ENCODE results near the gene PPP2R3C.
"Not testable (repeated sequence)": the region's sequence is repeated elsewhere in the genome, so short reads cannot be mapped to it uniquely, and the experiment has no call there.

PPP2R3C gene

DNA sequence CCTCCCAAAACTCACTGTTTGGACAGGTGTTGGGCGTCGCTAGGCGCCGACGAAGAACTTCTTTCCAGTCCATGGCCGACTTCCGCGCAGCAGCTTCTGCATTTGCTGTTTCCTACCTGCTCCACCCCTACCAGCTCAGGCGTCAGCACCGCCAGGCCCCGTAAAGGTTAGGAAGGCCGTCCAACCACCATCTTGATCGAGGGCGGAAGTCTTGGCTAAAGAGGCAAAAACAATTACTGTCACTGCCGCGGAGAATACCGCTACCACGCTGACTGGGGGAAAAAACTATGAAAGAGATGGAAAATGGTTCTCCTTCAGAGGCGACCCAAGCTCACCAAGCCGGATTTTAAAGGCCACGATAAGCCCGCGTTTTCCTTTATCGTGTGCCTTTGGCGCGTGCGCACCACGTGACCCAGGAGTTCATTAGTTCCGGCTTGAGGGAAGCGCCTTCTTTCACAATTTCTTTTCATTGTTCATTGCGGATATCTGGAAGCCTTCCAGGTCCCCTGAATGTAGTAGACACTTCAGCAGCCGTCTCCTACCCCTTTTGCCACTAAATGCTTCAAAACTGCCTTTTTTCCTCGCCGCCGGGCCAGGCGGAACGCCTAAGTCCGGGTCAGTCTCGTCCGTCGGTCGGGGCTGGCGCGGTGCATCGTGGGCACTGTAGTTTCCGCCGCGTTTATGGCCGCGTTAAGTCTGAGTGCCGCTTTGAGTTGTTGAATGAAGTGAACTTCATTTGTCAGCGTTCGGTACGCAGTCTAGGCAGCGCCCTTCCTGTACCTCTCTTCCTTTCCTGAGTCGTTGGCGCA is at the start of gene PPP2R3C, which contains the start of gene PRORP:
TSS of gene PPP2R3C (minus strand) at position 104 of the 809 bp plus-strand sequence. CDS start at position 73, 31 bp downstream.
TSS of gene PRORP (plus strand) at position 666 of the 809 bp plus-strand sequence. CDS start 694 bp downstream, outside the sequence.
- peak; percentile 61 to 99 (median 91) for DNase-seq

DNA sequence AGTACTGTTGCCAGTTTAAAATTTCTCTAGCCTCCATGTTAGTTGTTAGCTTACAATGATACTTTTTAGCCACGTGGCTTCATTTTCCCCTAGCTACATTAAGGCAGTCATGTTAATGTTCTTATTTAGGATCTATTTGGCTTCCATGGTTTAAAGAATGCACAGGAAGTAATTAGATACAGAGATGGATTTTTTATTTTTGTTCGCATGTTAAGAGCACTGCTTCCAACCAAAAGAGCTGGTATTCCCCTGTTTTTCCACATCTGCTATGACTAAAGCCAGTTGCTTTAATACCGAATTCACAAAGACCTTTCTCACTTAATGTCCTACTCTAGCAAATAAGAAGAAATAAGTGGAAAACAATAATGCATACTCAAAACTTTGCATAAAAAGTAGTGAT is 45.7 kb upstream of the PPP2R3C start:
- no peak for DNase-seq

DNA sequence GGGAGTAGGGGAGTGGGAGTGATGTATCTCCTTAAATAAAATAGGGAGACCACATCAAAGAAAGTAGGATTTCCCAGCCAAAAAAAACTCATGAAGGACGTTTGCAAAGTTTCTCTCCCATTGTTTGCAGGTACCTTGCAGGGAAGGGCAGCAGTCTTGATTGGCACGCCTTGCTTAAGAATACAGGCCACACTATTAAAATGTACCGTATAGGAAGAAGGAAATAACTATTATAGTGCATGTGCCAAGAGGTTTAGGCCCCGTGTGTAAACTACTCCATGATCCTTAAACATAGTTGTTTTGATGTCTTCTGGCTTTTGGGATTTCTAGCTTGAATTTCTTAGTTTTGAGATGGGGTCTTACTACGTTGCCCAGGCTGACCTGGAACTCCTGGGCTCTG is 43.1 kb upstream of the PPP2R3C start:
- no peak for DNase-seq

DNA sequence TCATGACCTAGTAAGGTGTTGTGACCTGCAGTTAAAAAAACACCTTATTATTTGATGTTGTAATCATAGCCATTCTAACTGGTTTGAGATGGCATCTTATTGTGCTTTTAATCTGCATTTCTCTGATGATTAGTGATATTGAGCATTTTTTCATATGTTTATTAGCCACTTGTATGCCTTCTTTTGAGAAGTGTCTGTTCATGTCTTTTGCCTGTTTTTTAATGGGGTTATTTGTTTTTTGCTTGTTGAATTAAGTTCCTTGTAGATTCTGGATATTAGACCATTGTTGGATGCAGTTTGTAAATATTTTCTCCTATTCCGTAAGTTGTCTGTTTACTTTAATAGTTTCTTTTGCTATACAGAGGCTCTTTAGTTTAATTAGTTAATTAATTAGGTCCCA is 41.6 kb upstream of the PPP2R3C start:
- DNase-seq: no peak

DNA sequence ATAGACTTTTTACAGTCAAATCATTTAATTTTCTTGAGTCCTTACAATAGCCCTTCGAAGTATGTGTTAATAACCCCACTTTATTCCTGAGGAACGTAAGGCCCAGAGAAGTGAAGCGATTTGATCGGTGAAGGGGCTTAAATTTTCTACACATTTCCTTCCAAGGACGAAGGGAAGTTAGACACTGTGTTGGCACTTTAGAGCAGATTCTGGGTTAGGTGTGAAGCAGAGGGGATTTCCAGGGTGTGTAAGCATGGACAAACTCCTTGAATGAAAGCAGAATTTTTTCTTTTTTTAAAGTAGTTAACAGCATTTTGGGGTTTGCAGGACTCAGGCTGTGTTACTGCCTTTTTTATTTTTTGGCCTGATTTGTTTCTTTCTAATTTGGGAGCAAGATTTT is 39.4 kb upstream of the PPP2R3C start:
- no peak for DNase-seq

DNA sequence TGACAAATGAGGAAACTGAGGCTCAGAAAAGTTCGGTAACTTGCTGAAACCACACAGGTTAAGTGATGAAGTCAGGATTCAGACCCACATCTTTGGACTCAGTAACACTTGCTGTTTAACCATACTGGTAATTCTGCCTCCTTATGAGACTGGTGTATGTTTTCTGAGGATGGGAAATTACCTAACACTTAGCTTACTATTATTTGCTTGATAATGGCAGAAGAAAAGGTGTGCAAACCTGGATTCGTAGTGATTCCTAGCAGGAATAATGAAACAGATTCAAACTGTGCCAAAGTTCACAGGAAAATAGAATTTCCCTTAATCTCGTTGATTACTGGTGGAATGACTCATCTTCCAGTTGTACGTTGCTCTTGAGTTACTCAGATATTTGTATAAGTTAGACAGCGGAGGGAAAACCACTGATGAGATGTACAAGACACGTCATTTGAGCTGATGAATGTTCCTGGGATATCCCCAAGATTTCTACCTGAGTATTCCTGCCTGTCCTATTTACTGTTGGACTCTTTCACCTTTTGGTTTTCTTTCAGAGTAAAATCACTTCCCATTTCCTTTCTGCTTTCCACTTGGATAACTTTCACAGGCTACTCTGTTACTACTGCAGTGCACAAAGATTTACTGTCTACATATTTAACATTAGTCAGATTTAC is 38.1 kb upstream of the PPP2R3C start:
- DNase-seq: no peak

DNA sequence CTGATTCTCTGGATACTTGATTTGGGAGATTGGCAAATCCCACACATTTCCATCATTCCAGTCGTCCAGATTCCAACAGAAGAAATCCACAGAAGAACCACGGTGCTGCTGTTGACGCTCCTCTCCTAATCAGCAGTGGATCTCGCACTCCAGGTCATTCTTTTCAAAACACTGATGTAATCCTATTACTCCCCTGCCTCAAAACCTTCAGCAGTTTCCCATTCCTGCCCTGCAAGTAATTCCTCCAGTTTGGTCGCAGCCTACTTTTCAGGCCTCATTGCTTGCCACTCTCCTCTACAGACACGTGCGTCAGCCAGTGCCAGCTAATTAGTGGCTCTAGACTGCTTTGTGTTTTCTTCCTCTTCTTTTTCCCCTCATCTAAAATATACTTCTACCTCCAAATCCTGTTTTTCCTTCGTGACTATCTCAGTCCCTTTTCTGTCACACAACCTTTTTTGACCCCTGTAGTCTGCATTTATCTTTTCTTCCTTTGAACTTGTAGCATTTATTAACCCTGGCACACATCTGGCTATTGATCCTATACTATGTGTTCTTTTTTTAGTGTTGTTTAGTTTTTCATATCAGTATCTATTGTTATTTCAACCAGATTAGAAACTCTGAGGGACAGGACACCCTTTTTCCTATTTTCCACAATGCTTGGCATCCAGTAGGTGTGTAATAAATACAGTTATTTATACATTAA is 37.3 kb upstream of the PPP2R3C start:
- DNase-seq: no peak

DNA sequence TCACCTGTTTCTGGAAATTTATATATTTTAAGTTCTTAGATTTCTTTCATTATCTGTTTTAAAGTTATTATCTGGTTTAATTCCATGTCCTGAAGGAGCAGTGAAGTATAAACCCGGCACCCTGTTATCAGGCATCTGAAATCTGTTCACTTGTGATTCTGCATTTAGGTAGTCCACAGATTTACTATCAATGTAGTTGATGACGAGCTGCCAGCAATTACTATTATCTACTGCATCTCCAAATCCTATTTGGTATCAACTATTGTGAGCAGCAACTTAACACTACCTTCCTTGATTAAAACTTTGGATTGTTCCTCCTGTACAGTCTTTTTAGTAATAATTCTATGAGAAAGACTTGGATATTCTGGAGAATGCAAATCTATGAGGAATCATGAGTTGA is 36.7 kb upstream of the PPP2R3C start:
- no peak for DNase-seq

DNA sequence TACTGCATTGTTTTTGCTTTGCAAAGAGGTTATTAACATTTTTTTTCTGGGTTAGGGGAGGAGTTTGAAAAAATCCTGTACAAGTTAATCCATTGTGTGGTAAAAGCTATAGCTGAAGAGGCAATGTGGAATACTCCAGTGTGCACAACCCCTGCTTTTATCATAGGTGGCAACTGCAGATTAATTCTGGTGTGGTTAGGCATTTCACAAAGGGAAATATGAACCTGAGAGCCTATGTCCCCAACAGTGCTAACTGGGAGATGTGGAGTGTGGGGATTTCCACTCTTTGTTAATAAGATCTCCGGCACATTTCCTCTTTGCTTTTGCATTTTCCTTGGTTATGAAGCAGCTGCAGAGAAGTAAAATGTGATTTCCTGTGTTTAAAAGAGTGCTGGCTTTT is 34.2 kb upstream of the PPP2R3C start:
- no peak for DNase-seq

DNA sequence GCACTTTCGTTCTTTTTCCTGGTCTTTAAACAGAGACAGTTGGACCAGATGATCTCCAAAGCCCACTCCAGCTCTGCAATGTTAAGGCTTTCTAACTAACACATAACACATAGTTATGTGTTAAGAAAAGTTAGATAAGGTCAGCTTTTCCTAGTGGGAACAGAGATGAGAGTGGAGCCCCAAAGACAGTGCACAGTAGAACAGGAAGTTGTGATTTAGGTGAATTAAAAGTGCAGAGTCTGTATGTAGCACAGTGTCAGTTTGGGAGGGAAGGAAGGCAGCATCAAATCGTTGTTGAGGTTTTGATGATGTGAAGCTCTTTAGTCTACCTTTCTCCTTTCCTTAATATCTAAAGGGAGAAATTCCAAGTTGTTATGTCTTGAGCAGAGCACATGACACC is 32.2 kb upstream of the PPP2R3C start:
- DNase-seq: no peak

DNA sequence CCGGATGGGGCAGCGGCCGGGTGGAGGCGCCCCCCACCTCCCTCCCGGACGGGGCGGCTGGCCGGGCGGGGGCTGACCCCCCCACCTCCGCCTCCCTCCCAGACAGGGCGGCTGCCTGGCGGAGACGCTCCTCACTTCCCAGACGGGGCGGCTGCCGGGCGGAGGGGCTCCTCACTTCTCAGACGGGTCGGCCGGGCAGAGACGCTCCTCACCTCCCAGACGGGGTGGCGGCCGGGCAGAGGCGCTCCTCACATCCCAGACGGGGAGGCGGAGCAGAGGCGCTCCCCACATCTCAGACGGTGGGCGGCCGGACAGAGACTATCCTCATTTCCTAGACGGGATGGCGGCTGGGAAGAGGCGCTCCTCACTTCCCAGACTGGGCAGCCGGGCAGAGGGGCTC is 30.7 kb upstream of the PPP2R3C start:
- not testable (repeated sequence) for DNase-seq

DNA sequence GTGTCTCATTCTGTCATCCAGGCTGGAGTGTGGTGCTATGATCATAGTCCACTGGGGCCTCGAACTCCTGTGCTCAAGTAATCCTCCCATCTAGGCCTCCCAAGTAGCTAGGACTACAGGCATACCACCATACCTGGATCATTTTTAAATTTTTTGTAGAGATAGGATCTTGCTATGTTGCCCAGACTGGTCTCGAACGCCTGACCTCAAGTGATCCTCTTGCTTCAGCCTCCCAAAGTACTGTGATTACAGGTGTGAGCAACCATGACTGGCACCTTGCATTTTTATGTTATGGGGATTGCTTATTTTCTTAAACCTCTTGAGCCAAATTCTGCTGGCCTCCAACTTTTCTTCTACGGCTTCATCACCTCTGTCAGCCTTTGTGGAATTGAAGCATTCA is 27.4 kb upstream of the PPP2R3C start:
- no peak for DNase-seq

DNA sequence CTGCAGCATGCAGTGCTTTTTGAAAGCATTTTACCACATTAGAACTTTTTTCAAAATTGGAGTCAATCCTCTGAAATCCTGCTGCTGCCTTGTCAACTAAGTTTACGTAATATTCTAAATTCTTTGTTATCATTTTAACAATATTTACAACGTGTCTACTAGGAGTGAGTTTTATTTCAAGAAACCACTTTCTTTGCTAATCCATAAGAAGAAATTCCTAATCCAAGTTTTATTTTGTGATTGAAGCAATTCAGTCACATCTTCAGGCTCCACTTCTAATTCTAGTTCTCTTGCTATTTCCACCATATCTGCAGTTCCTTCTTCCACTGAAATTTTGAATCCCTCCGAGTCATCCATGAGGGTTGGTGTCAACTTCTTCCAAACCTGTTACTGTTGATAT is 25.9 kb upstream of the PPP2R3C start:
- DNase-seq: no peak

DNA sequence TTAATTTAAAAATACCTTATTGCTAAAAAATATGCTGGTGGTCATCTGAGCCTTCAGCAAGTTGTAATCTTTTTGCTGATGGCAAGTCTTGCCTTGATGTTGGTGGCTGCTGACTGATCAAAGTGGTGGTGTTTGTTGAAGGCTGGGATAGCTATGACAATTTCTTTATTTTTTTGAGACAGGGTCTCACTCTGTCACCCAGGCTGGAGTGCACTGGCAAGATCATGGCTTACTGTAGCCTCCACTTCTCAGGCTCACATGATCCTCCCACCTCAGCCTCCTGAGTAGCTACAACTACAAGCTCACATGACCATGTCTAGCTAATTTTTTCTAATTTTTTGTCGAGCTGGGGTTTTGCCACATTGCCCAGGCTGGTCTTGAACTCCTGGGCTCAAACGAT is 25.4 kb upstream of the PPP2R3C start:
- no peak for DNase-seq

DNA sequence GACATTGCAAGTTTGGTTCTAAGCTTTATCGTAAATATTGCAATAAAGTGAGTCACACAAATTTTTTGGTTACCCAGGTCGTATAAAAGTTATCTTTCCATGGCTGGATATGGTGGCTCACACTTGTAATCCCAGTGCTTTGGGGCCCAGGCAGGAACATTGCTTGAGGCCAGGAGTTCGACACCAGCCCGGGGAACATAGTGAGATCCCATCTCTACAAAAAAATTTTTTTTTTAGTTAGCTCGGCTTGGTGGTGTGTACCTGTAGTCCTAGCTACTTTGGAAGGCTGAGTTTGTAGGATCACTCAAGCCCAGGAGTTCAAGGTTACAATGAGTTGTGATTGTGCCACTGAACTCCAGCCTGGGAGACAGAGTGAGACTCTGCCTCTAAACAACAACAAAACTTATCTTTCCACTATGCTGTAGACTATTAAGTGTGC is 24.9 kb upstream of the PPP2R3C start:
- no peak for DNase-seq

DNA sequence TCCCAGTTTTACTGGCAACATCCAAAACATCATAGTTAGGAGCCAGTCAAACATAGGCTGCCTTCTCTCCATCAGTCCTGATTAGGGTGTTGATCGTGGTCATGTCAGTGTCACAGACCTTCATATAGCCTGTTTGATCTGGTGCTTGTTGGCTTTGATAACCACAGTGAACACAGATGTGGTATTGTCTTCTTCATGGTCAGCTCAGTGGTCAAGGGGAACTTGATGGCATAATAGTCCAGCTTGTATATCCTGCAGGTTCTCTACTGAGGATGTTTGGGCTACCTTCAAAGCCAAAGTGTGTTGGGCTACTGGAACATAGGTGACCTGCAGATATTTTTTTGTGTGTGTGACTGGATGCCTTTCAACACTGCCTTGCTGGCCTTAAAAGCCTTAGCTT is 22.2 kb upstream of the PPP2R3C start:
- DNase-seq: no peak

DNA sequence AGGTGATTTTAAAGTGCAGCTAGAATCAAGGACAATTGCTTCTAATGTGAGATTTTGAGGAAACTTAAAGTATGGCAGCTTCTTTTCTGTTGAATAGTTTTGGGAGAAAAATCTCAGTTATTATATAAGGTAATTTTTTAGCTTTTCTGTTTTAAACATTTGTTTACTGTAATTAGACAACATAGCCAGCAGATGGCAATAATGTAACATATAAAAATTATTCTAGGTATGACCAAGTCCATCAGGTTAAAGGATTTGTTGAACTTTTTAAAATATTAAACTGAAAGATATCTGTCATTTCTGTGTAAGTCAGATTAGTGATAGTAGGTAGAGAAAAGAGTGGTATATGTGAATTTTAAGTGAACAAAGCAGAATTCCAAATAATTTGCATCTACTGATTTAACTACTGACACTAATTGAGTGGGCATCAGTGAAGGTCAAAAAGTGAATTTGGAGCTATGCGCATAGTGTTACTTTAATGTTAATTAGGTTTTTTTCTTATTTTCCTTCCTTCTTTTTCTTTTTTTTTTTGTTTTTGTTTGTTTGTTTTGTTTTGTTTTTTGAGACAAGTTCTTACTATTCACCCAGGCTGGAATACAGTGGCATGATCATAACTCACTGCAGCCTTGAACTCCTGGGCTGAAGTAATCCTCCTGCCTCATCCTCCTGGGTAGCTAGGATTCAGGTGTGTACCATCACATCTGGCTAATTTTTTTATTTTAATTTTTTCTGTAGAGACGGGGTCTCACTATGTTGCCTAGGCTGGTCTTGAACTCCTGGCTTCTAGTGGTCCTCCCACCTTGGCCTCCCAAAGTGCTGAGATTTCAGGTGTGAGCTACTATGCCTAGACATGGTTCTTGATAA is 19.2 kb upstream of the PPP2R3C start:
- DNase-seq: no peak

DNA sequence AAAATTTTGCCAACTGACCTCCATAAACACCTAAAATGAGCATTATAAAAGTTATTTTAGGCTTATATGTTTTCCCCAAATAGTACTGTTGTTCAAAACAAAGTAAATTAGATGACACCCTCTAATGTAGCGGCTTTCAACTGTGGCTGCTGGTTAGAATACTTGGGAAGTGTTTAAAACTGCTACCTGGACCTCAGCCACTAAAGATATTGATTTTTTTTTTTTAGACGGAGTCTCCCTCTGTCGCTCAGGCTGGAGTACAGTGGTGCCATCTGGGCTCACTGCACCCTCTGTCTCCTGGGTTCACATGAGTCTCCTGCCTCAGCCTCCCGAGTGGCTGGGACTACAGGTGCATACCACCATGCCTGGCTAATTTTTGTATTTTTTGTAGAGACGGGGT is 16.8 kb upstream of the PPP2R3C start:
- DNase-seq: no peak

DNA sequence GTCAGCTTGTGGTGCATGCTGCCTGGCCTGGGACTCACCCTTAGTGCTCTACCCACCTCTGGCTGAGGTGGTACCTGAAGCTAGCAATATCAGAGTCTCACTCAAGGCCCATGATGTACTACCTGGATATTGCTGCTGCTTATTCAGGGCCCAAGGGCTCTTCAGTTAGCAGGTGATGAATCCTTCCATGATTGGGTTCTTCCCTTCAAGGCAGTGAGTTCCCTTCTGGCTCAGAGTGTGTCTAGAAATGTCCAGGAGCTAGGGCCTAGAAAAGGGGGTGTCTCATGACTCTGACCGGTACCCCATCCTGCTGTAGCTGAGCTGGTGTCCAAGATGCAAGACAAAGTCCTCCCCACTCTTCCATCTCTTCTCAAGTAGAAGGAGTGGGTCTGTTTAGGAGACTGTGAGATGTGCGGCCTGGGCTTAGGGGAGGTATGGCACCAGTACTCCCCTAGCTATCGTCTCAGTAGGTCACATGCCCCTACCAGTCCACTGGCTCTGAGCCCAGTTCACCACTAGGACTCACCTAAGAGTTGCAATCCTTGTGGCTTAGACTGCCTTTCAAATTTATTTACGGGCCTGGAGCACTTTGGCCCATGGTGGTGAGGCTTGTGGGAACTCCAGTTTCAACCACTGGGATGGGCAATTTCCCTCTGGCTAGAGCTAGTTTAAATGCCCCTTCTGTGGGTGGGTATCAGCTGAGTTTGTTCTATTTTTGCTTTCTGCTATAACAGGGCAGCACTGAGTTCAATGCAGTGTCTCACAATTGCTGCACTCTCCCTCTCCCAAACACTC is 12.7 kb upstream of the PPP2R3C start:
- DNase-seq: peak in 2 of 56 donors; percentile 1 to 21
